ENCODE results near the gene CDKN2B-AS1. TPM values are rescaled to one million over a fixed set of nuclear protein-coding genes. Genes with fewer than 3 reads are reported as not detected.

The CDKN2B-AS1 gene
- total RNA-seq, 1 donor from 2014 or later = 0.52 TPM

DNA sequence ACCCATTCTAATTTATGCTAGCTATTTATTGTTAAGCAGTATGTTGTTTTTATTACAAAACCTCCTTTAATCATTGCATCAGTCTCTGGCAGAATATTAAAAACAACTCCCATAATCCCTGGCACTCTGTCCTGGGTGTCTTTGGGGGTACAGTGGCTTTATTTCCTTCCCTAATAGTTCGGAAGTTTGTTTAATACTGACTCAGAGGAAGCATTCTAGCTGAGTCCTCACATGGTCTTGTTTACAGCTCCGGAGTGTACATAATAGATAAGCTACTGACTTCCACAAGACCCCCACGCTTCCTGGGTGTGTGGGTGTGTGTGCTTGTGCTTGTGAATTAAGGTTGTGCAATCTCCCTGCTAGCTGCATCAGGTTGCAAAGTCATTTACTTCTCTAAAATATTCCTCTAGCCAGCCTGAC, 164.3 kb downstream of the CDKN2B-AS1 start:
- no peak overlapping the region for H3K27ac ChIP-seq (ENCODE audit: low read depth, low read length)
- H3K27me3 ChIP-seq (ENCODE audit: control insufficient read depth in 3 of 3, insufficient read depth in 3 of 3, low read length in 3 of 3) = no peaks in the 10 kb centered on the region
- no peak overlapping the region for H3K9ac ChIP-seq (ENCODE audit: low read depth in 1 of 3, low read length in 3 of 3)
- H3K36me3 ChIP-seq (ENCODE audit: control insufficient read depth in 3 of 3, insufficient read depth in 3 of 3, low read length in 3 of 3) = no peaks in the 10 kb centered on the region
- H3K9me3 ChIP-seq (ENCODE audit: control insufficient read depth in 3 of 3, low read length in 3 of 3) = no peaks in the 10 kb centered on the region
- H3K4me1 ChIP-seq (ENCODE audit: control insufficient read depth in 3 of 3, insufficient read depth in 3 of 3, low read length in 3 of 3) = peaks cover 0 to 3% (median 0%) of the 10 kb centered on the region in 3 donors
- no peak overlapping the region for H3K4me3 ChIP-seq (ENCODE audit: low read length in 3 of 3)

DNA sequence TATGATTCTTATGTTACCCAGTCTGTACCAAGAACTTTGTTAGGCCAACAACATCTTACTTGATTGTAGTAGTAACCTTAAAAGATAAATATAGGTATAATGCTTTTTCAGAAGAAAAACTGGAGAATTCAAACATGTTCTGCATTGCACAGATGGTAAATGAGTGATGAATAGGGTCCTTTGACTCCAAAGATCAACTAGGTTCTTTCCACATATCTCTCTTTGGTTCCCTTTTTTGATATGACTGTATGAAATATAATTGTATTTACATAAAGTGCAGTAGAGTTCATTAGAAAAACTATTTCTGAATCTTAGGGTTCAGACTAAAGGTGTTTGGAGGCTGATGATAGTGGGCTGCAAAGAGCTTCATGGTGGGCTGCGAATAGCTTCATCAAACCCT, 165.0 kb downstream of the CDKN2B-AS1 start:
- no peaks in the 10 kb centered on the region for H3K9me3 ChIP-seq (ENCODE audit: control insufficient read depth in 3 of 3, low read length in 3 of 3)
- H3K4me3 ChIP-seq (ENCODE audit: low read length in 3 of 3) = no peak overlapping the region
- no peak overlapping the region for H3K27ac ChIP-seq (ENCODE audit: low read depth, low read length)
- no peaks in the 10 kb centered on the region for H3K36me3 ChIP-seq (ENCODE audit: control insufficient read depth in 3 of 3, insufficient read depth in 3 of 3, low read length in 3 of 3)
- H3K27me3 ChIP-seq (ENCODE audit: control insufficient read depth in 3 of 3, insufficient read depth in 3 of 3, low read length in 3 of 3) = no peaks in the 10 kb centered on the region
- no peak overlapping the region for H3K9ac ChIP-seq (ENCODE audit: low read depth in 1 of 3, low read length in 3 of 3)
- peaks cover 0 to 3% (median 0%) of the 10 kb centered on the region in 3 donors for H3K4me1 ChIP-seq (ENCODE audit: control insufficient read depth in 3 of 3, insufficient read depth in 3 of 3, low read length in 3 of 3)

DNA sequence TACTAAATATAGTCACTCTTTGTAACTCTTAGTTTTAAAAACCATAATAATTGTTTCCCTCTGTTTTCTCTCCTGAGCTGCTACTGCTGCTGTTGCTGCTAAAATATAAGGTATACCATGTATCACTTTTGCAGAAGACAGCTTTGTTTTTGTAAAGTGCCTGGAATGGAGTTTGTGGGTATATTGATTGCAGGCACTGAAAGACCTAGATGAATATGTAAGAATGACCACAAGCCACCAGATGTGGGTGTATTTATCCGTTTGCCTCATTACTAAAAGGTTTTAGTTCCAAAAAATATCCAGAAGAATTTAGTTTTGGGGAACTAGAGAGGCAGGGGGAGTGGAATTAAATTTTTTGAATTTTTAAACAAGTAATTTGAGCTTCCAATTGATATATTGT, 165.6 kb downstream of the CDKN2B-AS1 start:
- no peaks in the 10 kb centered on the region for H3K36me3 ChIP-seq (ENCODE audit: control insufficient read depth in 3 of 3, insufficient read depth in 3 of 3, low read length in 3 of 3)
- H3K9me3 ChIP-seq (ENCODE audit: control insufficient read depth in 3 of 3, low read length in 3 of 3) = no peaks in the 10 kb centered on the region
- no peak overlapping the region for H3K9ac ChIP-seq (ENCODE audit: low read depth in 1 of 3, low read length in 3 of 3)
- H3K27ac ChIP-seq (ENCODE audit: low read depth, low read length) = no peak overlapping the region
- H3K27me3 ChIP-seq (ENCODE audit: control insufficient read depth in 3 of 3, insufficient read depth in 3 of 3, low read length in 3 of 3) = no peaks in the 10 kb centered on the region
- peaks cover 0 to 3% (median 0%) of the 10 kb centered on the region in 3 donors for H3K4me1 ChIP-seq (ENCODE audit: control insufficient read depth in 3 of 3, insufficient read depth in 3 of 3, low read length in 3 of 3)
- H3K4me3 ChIP-seq (ENCODE audit: low read length in 3 of 3) = no peak overlapping the region

DNA sequence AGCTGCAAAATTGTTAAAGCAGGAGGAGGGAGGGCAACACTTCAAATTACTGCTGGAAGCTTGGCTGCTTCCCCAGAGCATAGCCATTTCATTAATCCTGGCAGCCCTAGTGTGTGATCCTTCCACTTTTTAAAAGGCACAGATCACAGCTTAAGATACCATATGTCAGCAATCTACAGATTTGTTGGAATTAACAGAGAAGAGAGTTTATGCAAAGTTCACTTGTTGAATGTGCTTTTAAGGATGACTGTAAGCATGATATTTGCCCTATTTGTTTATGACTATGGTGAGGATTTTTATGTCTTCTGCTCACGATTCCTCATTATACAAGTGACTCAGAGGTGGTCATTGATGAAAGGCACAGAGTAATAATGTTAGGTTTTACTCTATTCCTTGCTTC, 170.6 kb downstream of the CDKN2B-AS1 start:
- Histone ChIP-seq H3K4me1 (ENCODE audit: control insufficient read depth in 3 of 3, insufficient read depth in 3 of 3, low read length in 3 of 3) (no peaks in the 10 kb centered on the region), H3K27ac (ENCODE audit: low read depth, low read length) (no peak overlapping the region), H3K9ac (ENCODE audit: low read depth in 1 of 3, low read length in 3 of 3) (no peak overlapping the region), H3K27me3 (ENCODE audit: control insufficient read depth in 3 of 3, insufficient read depth in 3 of 3, low read length in 3 of 3) (no peaks in the 10 kb centered on the region), H3K4me3 (ENCODE audit: low read length in 3 of 3) (no peak overlapping the region), H3K36me3 (ENCODE audit: control insufficient read depth in 3 of 3, insufficient read depth in 3 of 3, low read length in 3 of 3) (no peaks in the 10 kb centered on the region), H3K9me3 (ENCODE audit: control insufficient read depth in 3 of 3, low read length in 3 of 3) (no peaks in the 10 kb centered on the region)

DNA sequence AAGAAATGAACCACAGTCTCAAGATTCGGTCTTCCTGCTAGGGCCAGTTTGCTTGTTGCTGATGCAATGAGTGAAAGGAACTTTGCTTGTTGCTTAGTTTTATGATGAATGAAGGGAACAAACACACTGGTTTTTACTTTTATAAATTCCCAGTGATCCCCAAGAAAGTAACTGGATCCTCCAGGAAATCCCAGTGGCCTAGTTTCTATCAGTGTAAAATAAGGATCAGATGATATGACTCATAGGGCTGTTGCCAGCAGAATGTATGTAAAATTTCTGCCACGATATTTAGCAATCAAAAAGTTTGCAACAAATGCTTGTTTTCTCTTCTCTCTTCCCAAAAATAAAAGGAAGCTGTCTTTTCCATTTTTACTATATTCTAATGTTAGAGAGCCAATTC, 174.7 kb downstream of the CDKN2B-AS1 start:
- H3K36me3 ChIP-seq (ENCODE audit: control insufficient read depth in 3 of 3, insufficient read depth in 3 of 3, low read length in 3 of 3) = no peaks in the 10 kb centered on the region
- no peaks in the 10 kb centered on the region for H3K4me1 ChIP-seq (ENCODE audit: control insufficient read depth in 3 of 3, insufficient read depth in 3 of 3, low read length in 3 of 3)
- no peak overlapping the region for H3K4me3 ChIP-seq (ENCODE audit: low read length in 3 of 3)
- no peaks in the 10 kb centered on the region for H3K9me3 ChIP-seq (ENCODE audit: control insufficient read depth in 3 of 3, low read length in 3 of 3)
- H3K9ac ChIP-seq (ENCODE audit: low read depth in 1 of 3, low read length in 3 of 3) = no peak overlapping the region
- H3K27me3 ChIP-seq (ENCODE audit: control insufficient read depth in 3 of 3, insufficient read depth in 3 of 3, low read length in 3 of 3) = no peaks in the 10 kb centered on the region
- H3K27ac ChIP-seq (ENCODE audit: low read depth, low read length) = no peak overlapping the region

DNA sequence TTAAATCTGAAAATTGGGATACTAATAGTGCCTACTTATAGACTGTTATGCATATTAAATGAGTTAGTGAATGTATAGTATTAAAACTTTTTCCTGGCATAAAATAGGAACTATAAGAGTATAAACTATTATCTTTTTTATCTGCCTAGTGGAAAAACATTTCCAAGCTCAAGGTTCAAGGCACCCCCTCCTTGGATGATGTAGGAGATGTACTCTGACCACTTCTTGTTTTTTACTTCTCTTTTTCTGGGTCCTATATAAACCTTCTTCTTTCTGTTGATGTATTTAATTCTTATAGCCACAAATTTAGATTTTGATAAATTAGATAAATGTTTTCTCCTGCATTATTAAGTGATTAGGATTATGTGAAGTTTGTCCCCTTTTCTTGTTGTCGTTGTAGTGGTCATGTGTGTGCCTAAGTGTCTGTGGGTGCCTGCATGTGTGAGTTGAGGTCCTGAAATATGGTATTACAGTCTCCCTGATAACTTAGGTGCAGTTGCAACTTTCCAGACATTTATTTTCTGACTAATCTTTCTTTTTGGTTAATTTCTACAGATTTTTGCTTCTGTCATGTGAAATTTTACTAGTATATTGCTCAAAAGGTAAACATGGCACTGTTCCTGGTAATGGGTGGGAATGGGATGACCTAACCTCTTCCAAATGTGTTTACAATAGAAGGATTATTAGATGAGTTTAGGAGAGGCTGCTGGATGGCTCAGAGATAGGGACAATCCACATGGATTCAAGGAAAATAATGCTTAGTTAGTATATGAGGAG, 175.3 kb downstream of the CDKN2B-AS1 start:
- Histone ChIP-seq H3K9ac (ENCODE audit: low read depth in 1 of 3, low read length in 3 of 3) (no peak overlapping the region), H3K36me3 (ENCODE audit: control insufficient read depth in 3 of 3, insufficient read depth in 3 of 3, low read length in 3 of 3) (no peaks in the 10 kb centered on the region), H3K4me1 (ENCODE audit: control insufficient read depth in 3 of 3, insufficient read depth in 3 of 3, low read length in 3 of 3) (no peaks in the 10 kb centered on the region), H3K9me3 (ENCODE audit: control insufficient read depth in 3 of 3, low read length in 3 of 3) (no peaks in the 10 kb centered on the region), H3K27ac (ENCODE audit: low read depth, low read length) (no peak overlapping the region), H3K27me3 (ENCODE audit: control insufficient read depth in 3 of 3, insufficient read depth in 3 of 3, low read length in 3 of 3) (no peaks in the 10 kb centered on the region), H3K4me3 (ENCODE audit: low read length in 3 of 3) (no peak overlapping the region)

Small RNAs within 50 kb of the gene (small RNA-seq; reads per million reads assigned to genes)
- gene RF01909 (not detected), gene RF02045 (not detected)

Other genes starting within 250 kb of the CDKN2B-AS1 start
- 22.4 TPM for gene MTAP, start 192.2 kb upstream of the CDKN2B-AS1 start, total RNA-seq
- not detected for gene CDKN2A, start 399 bp upstream of the CDKN2B-AS1 start, total RNA-seq
- not detected for gene CDKN2B, start 14.5 kb downstream of the CDKN2B-AS1 start, total RNA-seq